H9 (cell line): ENCODE measurements around the gene CEP128. TPM values are rescaled to one million over a fixed set of nuclear protein-coding genes. Genes with fewer than 3 reads are reported as not detected.

Source experiments
- DNase-seq: peaks from one replicate; pipeline ENCODE4 v3.0.0-alpha.2; 2017
- H2AFZ ChIP-seq: one replicate; pipeline ENCODE4 v1.6.1; 2013; ENCODE audit warnings: mild to moderate bottlenecking, low read length, control low read depth, moderate library complexity
- H2AK5ac ChIP-seq: 2 replicates; pipeline ENCODE4 v1.6.1; 2013; ENCODE audit warnings: low read length, control low read depth, mixed read lengths; ENCODE audit not compliant: insufficient read length
- H2BK120ac ChIP-seq: one replicate; pipeline ENCODE4 v1.6.1; 2013; ENCODE audit warnings: low read depth, mild to moderate bottlenecking, low read length, control low read depth, inconsistent platforms; ENCODE audit not compliant: poor library complexity, severe bottlenecking
- H2BK12ac ChIP-seq: 2 replicates; pipeline ENCODE4 v1.6.1; 2013; ENCODE audit warnings: low read length, control low read depth, mixed read lengths, low read depth; ENCODE audit not compliant: insufficient read length
- H2BK15ac ChIP-seq: 2 replicates; pipeline ENCODE4 v1.6.1; 2013; ENCODE audit warnings: low read depth, low read length, control low read depth
- H2BK20ac ChIP-seq: one replicate; pipeline ENCODE4 v1.6.1; 2013; ENCODE audit warnings: low read depth, mild to moderate bottlenecking, low read length, control low read depth, inconsistent platforms; ENCODE audit not compliant: poor library complexity, severe bottlenecking
- H2BK5ac ChIP-seq: 2 replicates; pipeline ENCODE4 v1.6.1; 2013; ENCODE audit warnings: low read length, control low read depth, mixed read lengths; ENCODE audit not compliant: insufficient read length
- H3K14ac ChIP-seq: 2 replicates; pipeline ENCODE4 v1.6.1; 2013; ENCODE audit warnings: low read length, control low read depth; ENCODE audit not compliant: insufficient read depth
- H3K18ac ChIP-seq: 2 replicates; pipeline ENCODE4 v1.6.1; 2013; ENCODE audit warnings: low read depth, mild to moderate bottlenecking, mixed read lengths, low read length, control low read depth; ENCODE audit not compliant: insufficient read length
- H3K23ac ChIP-seq: 2 replicates; pipeline ENCODE4 v1.6.1; 2013; ENCODE audit warnings: low read length, control low read depth, mixed read lengths, low read depth; ENCODE audit not compliant: insufficient read length
- H3K23me2 ChIP-seq: 2 replicates; pipeline ENCODE4 v1.6.1; 2013; ENCODE audit warnings: low read depth, mild to moderate bottlenecking, mixed read lengths, low read length, control low read depth; ENCODE audit not compliant: insufficient read length, poor library complexity, severe bottlenecking
- H3K27ac ChIP-seq: 2 replicates; pipeline ENCODE4 v1.5.1; 2013; ENCODE audit warnings: low read length, control low read depth, mixed read lengths, low read depth; ENCODE audit not compliant: insufficient read length
- H3K27me3 ChIP-seq: 2 replicates; pipeline ENCODE4 v1.6.1; 2013; ENCODE audit warnings: low read length, control low read depth, inconsistent platforms; ENCODE audit not compliant: insufficient read depth
- H3K4ac ChIP-seq: 2 replicates; pipeline ENCODE4 v1.6.1; 2013; ENCODE audit warnings: low read depth, mild to moderate bottlenecking, control low read depth, inconsistent platforms, low read length, moderate library complexity
- H3K4me1 ChIP-seq: 2 replicates; pipeline ENCODE4 v1.6.1; 2013; ENCODE audit warnings: low read length, control low read depth, inconsistent platforms; ENCODE audit not compliant: insufficient read depth
- H3K4me2 ChIP-seq: 2 replicates; pipeline ENCODE4 v1.6.1; 2013; ENCODE audit warnings: low read length, control low read depth, mixed read lengths; ENCODE audit not compliant: insufficient read length, insufficient read depth
- H3K56ac ChIP-seq: 2 replicates; pipeline ENCODE4 v1.6.1; 2013; ENCODE audit warnings: low read depth, mild to moderate bottlenecking, mixed read lengths, low read length, control low read depth; ENCODE audit not compliant: insufficient read length
- H3K79me1 ChIP-seq: 2 replicates; pipeline ENCODE4 v1.6.1; 2013; ENCODE audit warnings: low read depth, mild to moderate bottlenecking, moderate library complexity, low read length, control low read depth, inconsistent platforms; ENCODE audit not compliant: insufficient read depth, poor library complexity, severe bottlenecking
- H3K79me2 ChIP-seq: 2 replicates; pipeline ENCODE4 v1.6.1; 2013; ENCODE audit warnings: low read length, control low read depth, inconsistent platforms; ENCODE audit not compliant: insufficient read depth
- H3K9ac ChIP-seq: 2 replicates; pipeline ENCODE4 v1.6.1; 2013; ENCODE audit warnings: low read length, control low read depth, mixed read lengths; ENCODE audit not compliant: insufficient read length; ENCODE audit errors: extremely low read depth
- H3K9me3 ChIP-seq: one replicate; pipeline ENCODE4 v1.6.1; 2013; ENCODE audit warnings: low read depth, low read length, inconsistent platforms; ENCODE audit not compliant: control insufficient read depth
- H3T11ph ChIP-seq: one replicate; pipeline ENCODE4 v1.6.1; 2013; ENCODE audit warnings: mild to moderate bottlenecking, low read length, control low read depth, inconsistent platforms
- H4K20me1 ChIP-seq: one replicate; pipeline ENCODE4 v1.6.1; 2013; ENCODE audit not compliant: control insufficient read depth, insufficient read length, insufficient read depth
- H4K5ac ChIP-seq: 2 replicates; pipeline ENCODE4 v1.6.1; 2013; ENCODE audit warnings: low read depth, mild to moderate bottlenecking, mixed read lengths, low read length, control low read depth; ENCODE audit not compliant: insufficient read length
- H4K8ac ChIP-seq: replicated peaks from 2 replicates; pipeline ENCODE4 v1.6.1; 2013; ENCODE audit warnings: low read length, control low read depth, mixed read lengths, low read depth; ENCODE audit not compliant: insufficient read length
- H4K91ac ChIP-seq: 2 replicates; pipeline ENCODE4 v1.6.1; 2013; ENCODE audit warnings: low read depth, mild to moderate bottlenecking, moderate library complexity, mixed read lengths, low read length, control low read depth; ENCODE audit not compliant: insufficient read length
- H3K27ac Mint-ChIP-seq, 3 experiments: 2 replicates in 2 of 3; 3 replicates in 1 of 3; pipeline ENCODE4 v1.8.0; 2020 to 2021; ENCODE audit warnings: mixed read lengths in 3 of 3, mild to moderate bottlenecking in 1 of 3, moderate library complexity in 1 of 3
- H3K27me3 Mint-ChIP-seq: 2 replicates; pipeline ENCODE4 v1.8.0; 2021; ENCODE audit warnings: low read depth, mild to moderate bottlenecking, moderate library complexity, mixed read lengths
- H3K36me3 Mint-ChIP-seq, 3 experiments: 2 replicates in 2 of 3; 3 replicates in 1 of 3; pipeline ENCODE4 v1.8.0; 2020 to 2021; ENCODE audit warnings: low read depth in 3 of 3, mixed read lengths in 3 of 3; ENCODE audit not compliant: insufficient read depth in 1 of 3
- H3K4me1 Mint-ChIP-seq, 2 experiments: 2 replicates each; pipeline ENCODE4 v1.8.0; 2020; ENCODE audit warnings: mixed read lengths in 2 of 2
- H3K4me3 Mint-ChIP-seq, 2 experiments: 2 replicates in 1 of 2; 3 replicates in 1 of 2; pipeline ENCODE4 v1.8.0; 2020 to 2021; ENCODE audit warnings: mild to moderate bottlenecking in 2 of 2, mixed read lengths in 2 of 2, moderate library complexity in 1 of 2
- H3K9me3 Mint-ChIP-seq, 2 experiments: 2 replicates in 1 of 2; 3 replicates in 1 of 2; pipeline ENCODE4 v1.8.0; 2020; ENCODE audit warnings: mild to moderate bottlenecking in 2 of 2, mixed read lengths in 2 of 2, moderate library complexity in 1 of 2
- WGBS: extraction: QIAGEN DNeasy Blood & Tissue Kit; methylation state at CpG from one replicate; pipeline ENCODE4 v1.1.7; 2013; ENCODE audit warnings: missing lambda C conversion rate, low lambda C conversion rate, mixed read lengths; ENCODE audit not compliant: insufficient read length; ENCODE audit errors: extremely low coverage; 5-methylcytosine and 5-hydroxymethylcytosine counted together
- total RNA-seq: library from RNA; stranded (reverse); gene quantifications from 2 replicates; pipeline ENCODE4 v1.2.1, GENCODE V29; 2021
- TF ChIP-seq, protein P1 (sequence below): fragments of 200-600 bp; sonication (generic); conservative IDR thresholded peaks from 3 replicates; pipeline ENCODE4 v1.8.0; 2021; ENCODE audit warnings: antibody characterized with exemption, mild to moderate bottlenecking

Gene CEP128
- total RNA-seq, 1 experiment from 2014 or later = 16.3 TPM

GRCh38 chr14:80477388-80478160 lies 464.0 kb downstream of the CEP128 start:
- Histone ChIP-seq H2BK120ac (no peak overlapping the region), H3K23ac (no peak overlapping the region), H3K9ac (no peak overlapping the region), H3K4me2 (no peak overlapping the region), H4K20me1 (no peaks in the 10 kb centered on the region), H3K4me1 (no peaks in the 10 kb centered on the region; the same call in 1 of the 2 replicates), H3K27me3 (no peaks in the 10 kb centered on the region), H4K5ac (no peak overlapping the region), H3T11ph (no peak overlapping the region), H3K27ac (no peak overlapping the region), H4K8ac (no peak overlapping the region), H3K79me1 (no peaks in the 10 kb centered on the region), H2BK5ac (no peak overlapping the region), H3K4ac (no peak overlapping the region), H2BK20ac (no peak overlapping the region), H2AK5ac (no peak overlapping the region), H3K18ac (no peak overlapping the region), H3K14ac (no peak overlapping the region), H2BK12ac (no peak overlapping the region), H2BK15ac (no peak overlapping the region), H3K9me3 (no peaks in the 10 kb centered on the region), H3K79me2 (no peaks in the 10 kb centered on the region), H3K56ac (no peak overlapping the region), H3K23me2 (no peaks in the 10 kb centered on the region), H2AFZ (no peak overlapping the region), H4K91ac (no peak overlapping the region)
- peaks cover 13 to 17% of the 10 kb centered on the region in 2 experiments for H3K9me3 Mint-ChIP-seq
- no peak overlapping the region for H3K4me3 Mint-ChIP-seq
- TF ChIP-seq, protein P1, sequence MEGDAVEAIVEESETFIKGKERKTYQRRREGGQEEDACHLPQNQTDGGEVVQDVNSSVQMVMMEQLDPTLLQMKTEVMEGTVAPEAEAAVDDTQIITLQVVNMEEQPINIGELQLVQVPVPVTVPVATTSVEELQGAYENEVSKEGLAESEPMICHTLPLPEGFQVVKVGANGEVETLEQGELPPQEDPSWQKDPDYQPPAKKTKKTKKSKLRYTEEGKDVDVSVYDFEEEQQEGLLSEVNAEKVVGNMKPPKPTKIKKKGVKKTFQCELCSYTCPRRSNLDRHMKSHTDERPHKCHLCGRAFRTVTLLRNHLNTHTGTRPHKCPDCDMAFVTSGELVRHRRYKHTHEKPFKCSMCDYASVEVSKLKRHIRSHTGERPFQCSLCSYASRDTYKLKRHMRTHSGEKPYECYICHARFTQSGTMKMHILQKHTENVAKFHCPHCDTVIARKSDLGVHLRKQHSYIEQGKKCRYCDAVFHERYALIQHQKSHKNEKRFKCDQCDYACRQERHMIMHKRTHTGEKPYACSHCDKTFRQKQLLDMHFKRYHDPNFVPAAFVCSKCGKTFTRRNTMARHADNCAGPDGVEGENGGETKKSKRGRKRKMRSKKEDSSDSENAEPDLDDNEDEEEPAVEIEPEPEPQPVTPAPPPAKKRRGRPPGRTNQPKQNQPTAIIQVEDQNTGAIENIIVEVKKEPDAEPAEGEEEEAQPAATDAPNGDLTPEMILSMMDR = no peak
- no peaks in the 10 kb centered on the region for H3K27me3 Mint-ChIP-seq
- H3K36me3 Mint-ChIP-seq = peaks cover 3 to 17% (median 16%) of the 10 kb centered on the region in 3 experiments; a peak in 6 of 7 replicates
- H3K27ac Mint-ChIP-seq = 0 out of 7 replicates have a peak overlapping the region, but pooled peaks of 1 of the 3 experiments have one; percentile 12
- no peak for DNase-seq
- no peaks in the 10 kb centered on the region for H3K4me1 Mint-ChIP-seq
- no CpG with 5 or more reads among the region's 6 CpGs for WGBS
